ENCODE results near the gene CFAP61. TPM values are rescaled to one million over a fixed set of nuclear protein-coding genes. Genes with fewer than 3 reads are reported as not detected.

CFAP61 gene
- total RNA-seq, 1 donor from 2014 or later = not detected

- H4K20me1 ChIP-seq (ENCODE audit: insufficient read depth, low read length) = no peaks in the 10 kb centered on the region
- Mint-ChIP-seq H3K27ac (ENCODE audit: unreplicated experiment) (no peak overlapping the region), H3K36me3 (ENCODE audit: low read depth, unreplicated experiment) (no peaks in the 10 kb centered on the region), H3K9me3 (ENCODE audit: unreplicated experiment) (no peaks in the 10 kb centered on the region), H3K4me1 (ENCODE audit: low read depth, unreplicated experiment) (no peaks in the 10 kb centered on the region), H3K27me3 (ENCODE audit: low read depth, unreplicated experiment) (peaks cover 29% of the 10 kb centered on the region), H3K4me3 (ENCODE audit: unreplicated experiment) (no peak overlapping the region)
- H3K27ac ChIP-seq (ENCODE audit: low read depth, low read length) = no peak overlapping the region
- no peak overlapping the region for H3K4me3 ChIP-seq (ENCODE audit: insufficient read depth, low read depth, low read length)
- no peaks in the 10 kb centered on the region for H3K4me1 ChIP-seq (ENCODE audit: insufficient read depth, low read length)
- H3K9ac ChIP-seq (ENCODE audit: low read length) = no peak overlapping the region
- DNase-seq (ENCODE audit: low read depth) (no peak), FAIRE-seq (no peak)
- no peaks in the 10 kb centered on the region for H3K27me3 ChIP-seq (ENCODE audit: insufficient read depth, low read length)
- TF ChIP-seq CTCF (IDR thresholded peaks at IDR 0.05; ENCODE audit: insufficient read depth, low read depth, low read length) (no peak), EZH2 (IDR thresholded peaks at IDR 0.05; ENCODE audit: insufficient read depth, low read length) (no peak)
- no peaks in the 10 kb centered on the region for H3K9me3 ChIP-seq (ENCODE audit: insufficient read depth, low read depth, low read length)
- H3K4me2 ChIP-seq (ENCODE audit: low read length) = no peak overlapping the region
- no peak overlapping the region for H2AFZ ChIP-seq (ENCODE audit: low read depth, low read length)
- H3K36me3 ChIP-seq (ENCODE audit: insufficient read depth, low read length) = no peaks in the 10 kb centered on the region
- no peaks in the 10 kb centered on the region for H3K79me2 ChIP-seq (ENCODE audit: insufficient read depth, low read length)
These were observed 32.7 kb downstream of the CFAP61 start for GRCh38 chr20:20085071-20085470.

- no peaks in the 10 kb centered on the region for H3K36me3 Mint-ChIP-seq (ENCODE audit: low read depth, unreplicated experiment)
- no peak overlapping the region for H3K27ac Mint-ChIP-seq (ENCODE audit: unreplicated experiment)
These were observed 33.5 kb downstream of the CFAP61 start for GRCh38 chr20:20085812-20086211.

More at GRCh38 chr20:20085812-20086211, 33.5 kb downstream of the CFAP61 start:
- H3K36me3 ChIP-seq (ENCODE audit: insufficient read depth, low read length) = no peaks in the 10 kb centered on the region
- Mint-ChIP-seq H3K4me3 (ENCODE audit: unreplicated experiment) (no peak overlapping the region), H3K27me3 (ENCODE audit: low read depth, unreplicated experiment) (peaks cover 31% of the 10 kb centered on the region), H3K4me1 (ENCODE audit: low read depth, unreplicated experiment) (no peaks in the 10 kb centered on the region), H3K9me3 (ENCODE audit: unreplicated experiment) (no peaks in the 10 kb centered on the region)
- no peak for TF ChIP-seq EZH2 (IDR thresholded peaks at IDR 0.05; ENCODE audit: insufficient read depth, low read length)
- no peak for TF ChIP-seq CTCF (IDR thresholded peaks at IDR 0.05; ENCODE audit: insufficient read depth, low read depth, low read length)
- H3K27me3 ChIP-seq (ENCODE audit: insufficient read depth, low read length) = no peaks in the 10 kb centered on the region
- H3K9ac ChIP-seq (ENCODE audit: low read length) = no peak overlapping the region
- no peak overlapping the region for H3K4me2 ChIP-seq (ENCODE audit: low read length)
- no peaks in the 10 kb centered on the region for H3K4me1 ChIP-seq (ENCODE audit: insufficient read depth, low read length)
- H4K20me1 ChIP-seq (ENCODE audit: insufficient read depth, low read length) = no peaks in the 10 kb centered on the region
- H3K79me2 ChIP-seq (ENCODE audit: insufficient read depth, low read length) = no peaks in the 10 kb centered on the region
- H3K27ac ChIP-seq (ENCODE audit: low read depth, low read length) = no peak overlapping the region
- H3K4me3 ChIP-seq (ENCODE audit: insufficient read depth, low read depth, low read length) = no peak overlapping the region
- FAIRE-seq (no peak), DNase-seq (ENCODE audit: low read depth) (no peak)
- no peak overlapping the region for H2AFZ ChIP-seq (ENCODE audit: low read depth, low read length)
- H3K9me3 ChIP-seq (ENCODE audit: insufficient read depth, low read depth, low read length) = no peaks in the 10 kb centered on the region

Measured in astrocyte (in vitro differentiated cells and primary cell).